Mesenchymal stem cell (in vitro differentiated cells and primary cell): ENCODE results near the gene MED9.

Experiments used
- DNase-seq: peaks from one replicate; pipeline ENCODE4 v3.0.0-alpha.2; 2013
- H2AFZ ChIP-seq: one replicate; pipeline ENCODE4 v1.6.1; 2013; ENCODE audit warnings: low read depth, mild to moderate bottlenecking, control low read depth, inconsistent platforms, low read length, moderate library complexity
- H2AK5ac ChIP-seq: 2 replicates; pipeline ENCODE4 v1.6.1; 2013; ENCODE audit warnings: low read length, moderate library complexity, mild to moderate bottlenecking, inconsistent platforms; ENCODE audit not compliant: severe bottlenecking
- H2BK120ac ChIP-seq: one replicate; pipeline ENCODE4 v1.6.1; 2013; ENCODE audit warnings: low read depth, mild to moderate bottlenecking, inconsistent platforms, low read length, moderate library complexity
- H2BK12ac ChIP-seq, 2 experiments: one replicate each; pipeline ENCODE4 v1.6.1; 2013; ENCODE audit warnings: inconsistent platforms in 2 of 2, low read length in 2 of 2, mild to moderate bottlenecking in 2 of 2, moderate library complexity in 2 of 2, control low read depth in 1 of 2
- H2BK15ac ChIP-seq: one replicate; pipeline ENCODE4 v1.6.1; 2013; ENCODE audit warnings: mild to moderate bottlenecking, low read depth, inconsistent platforms; ENCODE audit not compliant: poor library complexity, severe bottlenecking
- H2BK5ac ChIP-seq: 2 replicates; pipeline ENCODE4 v1.6.1; 2013; ENCODE audit warnings: low read depth, mild to moderate bottlenecking, low read length, control low read depth, inconsistent platforms; ENCODE audit not compliant: poor library complexity, severe bottlenecking
- H3K14ac ChIP-seq, 2 experiments: one replicate each; pipeline ENCODE4 v1.6.1; 2013; ENCODE audit warnings: inconsistent platforms in 2 of 2, low read length in 2 of 2, control low read depth in 1 of 2, mild to moderate bottlenecking in 1 of 2, moderate library complexity in 1 of 2
- H3K18ac ChIP-seq, 2 experiments: one replicate each; pipeline ENCODE4 v1.6.1; 2013; ENCODE audit warnings: inconsistent platforms in 2 of 2, low read length in 2 of 2, control low read depth in 1 of 2, low read depth in 1 of 2, mild to moderate bottlenecking in 1 of 2
- H3K23ac ChIP-seq, 2 experiments: one replicate each; pipeline ENCODE4 v1.6.1; 2013; ENCODE audit warnings: inconsistent platforms in 2 of 2, low read length in 2 of 2, mild to moderate bottlenecking in 2 of 2, moderate library complexity in 2 of 2, control low read depth in 1 of 2
- H3K27ac ChIP-seq: 2 replicates; pipeline ENCODE4 v1.5.1; 2013; ENCODE audit warnings: mild to moderate bottlenecking, moderate library complexity, low read length, control low read depth, inconsistent platforms; ENCODE audit not compliant: poor library complexity, severe bottlenecking
- H3K27me3 ChIP-seq, 2 experiments: 2 replicates each; pipeline versions ENCODE4 v1.6.1 to v1.7.0; 2013; ENCODE audit warnings: low read length in 2 of 2, mild to moderate bottlenecking in 2 of 2, moderate library complexity in 2 of 2, control low read depth in 1 of 2, inconsistent platforms in 1 of 2; ENCODE audit not compliant: control insufficient read depth in 1 of 2, insufficient read depth in 1 of 2
- H3K36me3 ChIP-seq, 2 experiments: 2 replicates each; pipeline versions ENCODE4 v1.6.1 to v1.7.0; 2013; ENCODE audit warnings: low read length in 2 of 2, control low read depth in 1 of 2, inconsistent platforms in 1 of 2, low read depth in 1 of 2, mild to moderate bottlenecking in 1 of 2; ENCODE audit not compliant: insufficient read depth in 2 of 2, control insufficient read depth in 1 of 2
- H3K4ac ChIP-seq, 2 experiments: one replicate each; pipeline ENCODE4 v1.6.1; 2013; ENCODE audit warnings: inconsistent platforms in 2 of 2, low read length in 2 of 2, mild to moderate bottlenecking in 2 of 2, moderate library complexity in 2 of 2, control low read depth in 1 of 2, low read depth in 1 of 2
- H3K4me1 ChIP-seq: 2 replicates; pipeline ENCODE4 v1.6.1; 2013; ENCODE audit warnings: low read depth, low read length, control low read depth; ENCODE audit not compliant: control insufficient read depth, insufficient read depth
- H3K4me2 ChIP-seq: 2 replicates; pipeline ENCODE4 v1.6.1; 2013; ENCODE audit warnings: low read length, mild to moderate bottlenecking, inconsistent platforms; ENCODE audit not compliant: poor library complexity, severe bottlenecking
- H3K4me3 ChIP-seq, 2 experiments: 2 replicates each; pipeline versions ENCODE4 v1.5.1 to v1.7.0; 2013; ENCODE audit warnings: low read length in 2 of 2, mild to moderate bottlenecking in 2 of 2, control low read depth in 1 of 2, low read depth in 1 of 2; ENCODE audit not compliant: insufficient read depth in 1 of 2
- H3K79me1 ChIP-seq: replicated peaks from 2 replicates; pipeline ENCODE4 v1.6.1; 2013; ENCODE audit warnings: mild to moderate bottlenecking, control low read depth, low read length, inconsistent platforms; ENCODE audit not compliant: poor library complexity, severe bottlenecking
- H3K9ac ChIP-seq: 2 replicates; pipeline ENCODE4 v1.7.0; 2013; ENCODE audit warnings: mild to moderate bottlenecking, low read length, moderate library complexity
- H3K9me3 ChIP-seq: 2 replicates; pipeline ENCODE4 v1.7.0; 2013; ENCODE audit warnings: mild to moderate bottlenecking, low read length; ENCODE audit not compliant: control insufficient read depth
- H4K8ac ChIP-seq: one replicate; pipeline ENCODE4 v1.6.1; 2013; ENCODE audit warnings: inconsistent platforms, mild to moderate bottlenecking, low read length, moderate library complexity
- H4K91ac ChIP-seq: one replicate; pipeline ENCODE4 v1.6.1; 2013; ENCODE audit warnings: mild to moderate bottlenecking, low read length, inconsistent platforms
- WGBS: methylation state at CpG from one replicate; pipeline ENCODE4 v1.1.7; 2013; ENCODE audit warnings: mixed read lengths; 5-methylcytosine and 5-hydroxymethylcytosine counted together

MED9 gene

DNA sequence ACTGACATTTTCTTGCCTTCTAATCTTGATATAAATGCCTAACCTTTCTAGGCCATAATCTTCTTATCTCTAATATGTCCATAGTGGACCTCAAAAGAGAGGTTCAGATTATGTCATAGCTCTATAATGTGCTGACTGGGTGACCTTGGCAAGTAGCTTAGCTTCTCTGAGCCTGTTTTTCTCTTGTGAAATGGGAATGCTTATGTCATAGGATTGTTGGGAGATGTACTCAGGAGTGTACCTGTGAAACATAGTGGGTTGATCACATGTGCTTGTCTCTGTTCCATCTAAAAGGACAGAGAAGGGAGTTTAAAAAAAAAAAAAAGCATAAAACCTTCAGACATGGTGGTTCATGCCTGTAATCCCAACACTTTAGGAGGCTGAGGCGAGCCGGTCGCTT lies 2.4 kb downstream of the MED9 start:
- no peak overlapping the region for H3K18ac ChIP-seq
- no peak overlapping the region for H3K4me3 ChIP-seq
- H4K91ac ChIP-seq, result no peak overlapping the region
- H3K4me2 ChIP-seq, result no peak overlapping the region
- no peak overlapping the region for H2BK12ac ChIP-seq
- DNase-seq, result no peak
- no peak overlapping the region for H3K4ac ChIP-seq
- no peak overlapping the region for H2BK15ac ChIP-seq
- H3K36me3 ChIP-seq, result peaks cover 1 to 18% of the 10 kb centered on the region in 2 experiments
- H3K79me1 ChIP-seq, result peaks cover 23% of the 10 kb centered on the region
- H3K23ac ChIP-seq, result no peak overlapping the region
- H3K27ac ChIP-seq, result no peak overlapping the region
- H3K4me1 ChIP-seq, result peaks cover 3% of the 10 kb centered on the region
- H2AFZ ChIP-seq, result no peak overlapping the region
- H2BK5ac ChIP-seq, result no peak overlapping the region
- WGBS, result 100% methylated on average over 3 of the region's 3 CpGs
- no peak overlapping the region for H2AK5ac ChIP-seq
- H2BK120ac ChIP-seq, result no peak overlapping the region
- no peak overlapping the region for H3K14ac ChIP-seq
- H3K27me3 ChIP-seq, result peaks cover 0 to 1% of the 10 kb centered on the region in 2 experiments
- H4K8ac ChIP-seq, result no peak overlapping the region
- no peaks in the 10 kb centered on the region for H3K9me3 ChIP-seq
- no peak overlapping the region for H3K9ac ChIP-seq

DNA sequence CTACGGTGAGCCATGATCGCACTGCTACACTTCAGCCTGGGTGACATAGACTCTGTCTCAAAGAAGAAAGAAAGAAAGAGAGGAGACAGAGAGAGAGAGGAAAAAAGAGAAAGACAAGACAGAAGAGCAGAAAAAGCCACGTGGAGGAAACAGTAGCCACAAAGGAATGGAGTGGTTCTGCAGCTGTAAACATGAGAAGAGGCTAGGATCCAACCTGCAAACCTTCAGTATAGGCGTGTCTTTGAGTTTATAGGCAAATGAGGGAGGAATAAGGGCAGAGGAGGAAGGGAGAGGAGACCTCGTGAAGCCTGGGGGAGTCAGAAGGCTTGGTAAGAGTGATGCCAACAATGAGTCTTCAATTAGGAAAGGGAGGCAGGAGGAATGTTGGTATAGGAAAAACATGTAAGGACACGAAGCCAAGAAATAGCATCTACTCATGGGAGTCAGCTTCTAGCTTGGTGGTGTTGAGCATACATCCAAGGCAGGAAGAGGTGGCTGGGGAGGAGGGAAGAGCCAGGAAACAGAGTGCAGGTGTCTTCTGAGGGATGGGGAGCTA lies 3.9 kb downstream of the MED9 start:
- Histone ChIP-seq H2BK15ac (no peak overlapping the region), H2BK5ac (no peak overlapping the region), H3K36me3 (peaks cover 10 to 18% of the 10 kb centered on the region in 2 experiments), H4K8ac (no peak overlapping the region), H2AK5ac (no peak overlapping the region), H3K4me1 (peaks cover 8% of the 10 kb centered on the region), H3K23ac (no peak overlapping the region), H3K4ac (no peak overlapping the region), H3K18ac (no peak overlapping the region), H2BK120ac (no peak overlapping the region), H3K4me3 (no peak overlapping the region), H4K91ac (no peak overlapping the region), H3K27ac (no peak overlapping the region), H3K14ac (no peak overlapping the region), H3K9ac (no peak overlapping the region), H2BK12ac (no peak overlapping the region), H3K27me3 (no peaks in the 10 kb centered on the region), H3K9me3 (no peaks in the 10 kb centered on the region), H2AFZ (no peak overlapping the region), H3K79me1 (peaks cover 33% of the 10 kb centered on the region), H3K4me2 (no peak overlapping the region)
- WGBS, result 96% methylated on average over 6 of the region's 6 CpGs
- no peak for DNase-seq

DNA sequence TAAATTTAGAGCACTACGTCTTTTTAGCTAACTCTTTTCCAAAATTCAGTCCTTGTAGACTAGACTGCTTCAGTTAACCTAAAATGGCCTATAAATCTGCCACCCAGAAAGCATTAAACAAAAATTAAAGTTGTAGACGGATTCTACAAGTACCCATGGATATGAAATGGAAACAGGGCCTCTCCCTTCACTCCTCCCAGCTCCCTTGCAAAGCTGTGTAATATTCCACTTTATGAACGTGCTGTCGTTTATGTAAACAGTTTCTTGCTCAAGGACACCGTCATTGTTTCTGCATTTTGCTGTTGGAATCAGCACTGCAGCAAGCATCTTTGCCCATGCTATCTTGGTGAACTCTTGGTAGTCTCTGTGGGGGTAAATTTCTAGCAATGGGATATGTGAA lies 5.1 kb downstream of the MED9 start:
- WGBS, result 95% methylated on average over 5 of the region's 5 CpGs
- no peak overlapping the region for H3K18ac ChIP-seq
- H3K27me3 ChIP-seq, result no peaks in the 10 kb centered on the region

GRCh38 chr17:17484451-17484899 lies 7.7 kb downstream of the MED9 start:
- H3K4me1 ChIP-seq, result peaks cover 6% of the 10 kb centered on the region
- H3K36me3 ChIP-seq, result peaks cover 19 to 33% of the 10 kb centered on the region in 2 experiments
- H4K91ac ChIP-seq, result no peak overlapping the region
- H3K9me3 ChIP-seq, result no peaks in the 10 kb centered on the region
- H3K14ac ChIP-seq, result no peak overlapping the region
- H3K18ac ChIP-seq, result no peak overlapping the region
- H2AK5ac ChIP-seq, result no peak overlapping the region
- no peaks in the 10 kb centered on the region for H3K27me3 ChIP-seq
- H3K23ac ChIP-seq, result no peak overlapping the region
- H3K4me3 ChIP-seq, result no peak overlapping the region
- H3K4ac ChIP-seq, result no peak overlapping the region
- peaks cover 29% of the 10 kb centered on the region for H3K79me1 ChIP-seq
- no peak overlapping the region for H3K4me2 ChIP-seq
- no peak overlapping the region for H2BK120ac ChIP-seq
- no peak overlapping the region for H3K27ac ChIP-seq
- H3K9ac ChIP-seq, result no peak overlapping the region
- no peak overlapping the region for H2AFZ ChIP-seq
- peak; percentile 14 for DNase-seq
- H2BK15ac ChIP-seq, result no peak overlapping the region
- no peak overlapping the region for H2BK5ac ChIP-seq
- no peak overlapping the region for H2BK12ac ChIP-seq
- H4K8ac ChIP-seq, result no peak overlapping the region
- 70% methylated on average over 12 of the region's 12 CpGs for WGBS

More for the DNA sequence above, 5.1 kb downstream of the MED9 start:
- no peak overlapping the region for H2BK15ac ChIP-seq
- no peak overlapping the region for H3K14ac ChIP-seq
- H3K27ac ChIP-seq, result no peak overlapping the region
- H3K9me3 ChIP-seq, result no peaks in the 10 kb centered on the region
- no peak overlapping the region for H3K23ac ChIP-seq
- H3K4me1 ChIP-seq, result peaks cover 8% of the 10 kb centered on the region
- H2BK5ac ChIP-seq, result no peak overlapping the region
- no peak overlapping the region for H3K4ac ChIP-seq
- H3K4me2 ChIP-seq, result no peak overlapping the region
- no peak overlapping the region for H2AFZ ChIP-seq
- no peak overlapping the region for H3K9ac ChIP-seq
- H2BK120ac ChIP-seq, result no peak overlapping the region
- no peak overlapping the region for H4K91ac ChIP-seq
- H2AK5ac ChIP-seq, result no peak overlapping the region
- peaks cover 33% of the 10 kb centered on the region for H3K79me1 ChIP-seq
- no peak overlapping the region for H2BK12ac ChIP-seq
- DNase-seq, result no peak
- no peak overlapping the region for H4K8ac ChIP-seq
- no peak overlapping the region for H3K4me3 ChIP-seq
- H3K36me3 ChIP-seq, result peaks cover 16 to 18% of the 10 kb centered on the region in 2 experiments
